Uterus (tissue), 2 donors: ENCODE data around the gene GRHL3.
A peak's percentile ranks its signal among the peaks of the same experiment; 100 is the strongest.

Source experiments
- CTCF ChIP-seq, 4 experiments: fragments of 200-600 bp in 2 of 4; fragments of 450-650 bp in 2 of 4; sonication (generic) in 2 of 4; IDR thresholded peaks; one replicate each; pipeline ENCODE4 v1.5.1; 2016 to 2019; ENCODE audit warnings: antibody characterized with exemption in 4 of 4, mild to moderate bottlenecking in 2 of 4, moderate library complexity in 1 of 4
- POLR2A ChIP-seq, 2 donors: fragments of 450-650 bp; IDR thresholded peaks; one replicate each; pipeline ENCODE4 v1.6.1; 2016; ENCODE audit warnings: antibody characterized with exemption in 2 of 2, mild to moderate bottlenecking in 1 of 2, moderate library complexity in 1 of 2

GRCh38 chr1:24390924-24391782 is 72.0 kb downstream of the GRHL3 start:
- TF ChIP-seq CTCF (IDR thresholded peaks at IDR 0.05) (peak; percentile 92 to 98 (median 94)), POLR2A (IDR thresholded peaks at IDR 0.05) (no peak)
